Calu3 (cell line): ENCODE measurements around the gene EIF5A. TPM values are rescaled to one million over a fixed set of nuclear protein-coding genes. Genes with fewer than 3 reads are reported as not detected.

Source experiments
- BruUV-seq: library from RNA; stranded (reverse); fragments of 400-500 nt; replicated peaks from 2 replicates; lab custom pipeline; 2021; lab: Mats Ljungman, UMichigan
- CTCF ChIA-PET: fragments of 300-600 bp; sonication (Branson Sonifier 250); formaldehyde crosslinking; loops from one replicate; lab custom pipeline; 2022; ENCODE audit warnings: antibody characterized with exemption; lab: Charles Lee
- DNase-seq: peaks from one replicate; pipeline ENCODE4 v3.0.0; 2022
- H3K27ac Mint-ChIP-seq: one replicate; pipeline ENCODE4 v1.8.0; 2022; ENCODE audit warnings: mixed read lengths; ENCODE audit not compliant: unreplicated experiment
- H3K27me3 Mint-ChIP-seq: one replicate; pipeline ENCODE4 v1.8.0; 2022; ENCODE audit warnings: mixed read lengths; ENCODE audit not compliant: unreplicated experiment
- H3K36me3 Mint-ChIP-seq: one replicate; pipeline ENCODE4 v1.8.0; 2022; ENCODE audit warnings: mild to moderate bottlenecking, moderate library complexity, mixed read lengths; ENCODE audit not compliant: insufficient read depth, unreplicated experiment
- H3K4me1 Mint-ChIP-seq: one replicate; pipeline ENCODE4 v1.8.0; 2022; ENCODE audit warnings: mild to moderate bottlenecking, low read depth, mixed read lengths; ENCODE audit not compliant: unreplicated experiment
- H3K4me3 Mint-ChIP-seq: one replicate; pipeline ENCODE4 v1.8.0; 2022; ENCODE audit warnings: mild to moderate bottlenecking, low read depth, moderate library complexity, mixed read lengths; ENCODE audit not compliant: unreplicated experiment
- H3K9me3 Mint-ChIP-seq: one replicate; pipeline ENCODE4 v1.8.0; 2022; ENCODE audit warnings: low read depth, mixed read lengths; ENCODE audit not compliant: unreplicated experiment
- CTCF ChIP-seq: fragments of 200-600 bp; IDR thresholded peaks from one replicate; pipeline ENCODE4 v1.8.0; 2022; ENCODE audit warnings: antibody characterized with exemption; ENCODE audit not compliant: unreplicated experiment
- intact Hi-C: fragments of 100-400 bp; cut with micrococcal nuclease; formaldehyde crosslinking; loops from one replicate; pipeline ENCODE4 v1.10.0; 2022; ENCODE audit not compliant: unreplicated experiment
- total RNA-seq: library from RNA; stranded (reverse); gene quantifications from 2 replicates; pipeline ENCODE4 v1.2.3, GENCODE V29; 2022

Gene EIF5A
- total RNA-seq, 1 experiment from 2014 or later: 608 TPM

- H3K4me3 Mint-ChIP-seq: peak overlapping the region; percentile 93
- CTCF ChIA-PET: no interaction called here
- BruUV-seq: TSS peak; percentile 61
- H3K27ac Mint-ChIP-seq: peak overlapping the region; percentile 95
- H3K36me3 Mint-ChIP-seq: peaks cover 49% of the 10 kb centered on the region
- H3K4me1 Mint-ChIP-seq: peaks cover 28% of the 10 kb centered on the region
- no peaks in the 10 kb centered on the region for H3K9me3 Mint-ChIP-seq
- H3K27me3 Mint-ChIP-seq: peaks cover 14% of the 10 kb centered on the region
- DNase-seq: no peak
- intact Hi-C loops: loop anchor here (5.0 to 10.0 kb wide), 2 partner anchors 85 to 332 kb away; partner anchors contain the start of genes FGF11, TMEM102, TP53 and WRAP53
- TF ChIP-seq CTCF: peak; percentile 15
Observed at GRCh38 chr17:7352503-7352889, 45.1 kb downstream of the EIF5A start.

GRCh38 chr17:7352910-7353635, 45.6 kb downstream of the EIF5A start:
- Mint-ChIP-seq H3K36me3 (peaks cover 43% of the 10 kb centered on the region), H3K4me3 (peak overlapping the region; percentile 93), H3K27me3 (peaks cover 8% of the 10 kb centered on the region), H3K27ac (peak overlapping the region; percentile 95), H3K4me1 (peaks cover 25% of the 10 kb centered on the region), H3K9me3 (no peaks in the 10 kb centered on the region)
- intact Hi-C loops: loop anchor here (5.0 to 10.0 kb wide), 2 partner anchors 84 to 332 kb away; partner anchors contain the start of genes FGF11, TMEM102, TP53 and WRAP53
- DNase-seq: no peak
- CTCF ChIA-PET: no interaction called here
- no peak for TF ChIP-seq CTCF
- no TSS peak for BruUV-seq

- TF ChIP-seq CTCF: no peak
- peaks cover 20% of the 10 kb centered on the region for H3K4me1 Mint-ChIP-seq
- no peaks in the 10 kb centered on the region for H3K9me3 Mint-ChIP-seq
- H3K27me3 Mint-ChIP-seq: no peaks in the 10 kb centered on the region
- no TSS peak for BruUV-seq
- peaks cover 35% of the 10 kb centered on the region for H3K36me3 Mint-ChIP-seq
- intact Hi-C loops: loop anchor here (5.0 to 10.0 kb wide), 2 partner anchors 83 to 330 kb away; partner anchors contain the start of genes FGF11, TMEM102, TP53 and WRAP53
- DNase-seq: no peak
- CTCF ChIA-PET: no interaction called here
- H3K4me3 Mint-ChIP-seq: no peak overlapping the region
- peak overlapping the region; percentile 20 for H3K27ac Mint-ChIP-seq
Observed at GRCh38 chr17:7354262-7354843, 46.9 kb downstream of the EIF5A start.

- no peak for TF ChIP-seq CTCF
- H3K9me3 Mint-ChIP-seq: no peaks in the 10 kb centered on the region
- CTCF ChIA-PET: interaction anchor here (0.6 to 1.8 kb wide), 2 partner anchors 15 to 133 kb away, joined by 3 to 5 read pairs; no protein-coding TSS in a partner anchor
- H3K4me1 Mint-ChIP-seq: peaks cover 20% of the 10 kb centered on the region
- DNase-seq: no peak
- BruUV-seq: no TSS peak
- H3K27me3 Mint-ChIP-seq: no peaks in the 10 kb centered on the region
- intact Hi-C loops: loop anchor here (5.0 to 10.0 kb wide), 2 partner anchors 207 to 330 kb away; partner anchors contain the start of genes SENP3, TP53 and WRAP53
- H3K36me3 Mint-ChIP-seq: peaks cover 31% of the 10 kb centered on the region
- peak within 1 kb of the TSS; percentile 20 for H3K27ac Mint-ChIP-seq
- H3K4me3 Mint-ChIP-seq: no peak within 1 kb of the TSS
Observed at GRCh38 chr17:7355053-7355452, 47.6 kb downstream of the EIF5A start, which contains the start of gene TMEM95. TSS of gene TMEM95 (plus strand) at chr17:7355156. CDS start at chr17:7355205, 49 bp downstream.
